ENCODE data around the gene QRSL1.

Gene QRSL1

DNA sequence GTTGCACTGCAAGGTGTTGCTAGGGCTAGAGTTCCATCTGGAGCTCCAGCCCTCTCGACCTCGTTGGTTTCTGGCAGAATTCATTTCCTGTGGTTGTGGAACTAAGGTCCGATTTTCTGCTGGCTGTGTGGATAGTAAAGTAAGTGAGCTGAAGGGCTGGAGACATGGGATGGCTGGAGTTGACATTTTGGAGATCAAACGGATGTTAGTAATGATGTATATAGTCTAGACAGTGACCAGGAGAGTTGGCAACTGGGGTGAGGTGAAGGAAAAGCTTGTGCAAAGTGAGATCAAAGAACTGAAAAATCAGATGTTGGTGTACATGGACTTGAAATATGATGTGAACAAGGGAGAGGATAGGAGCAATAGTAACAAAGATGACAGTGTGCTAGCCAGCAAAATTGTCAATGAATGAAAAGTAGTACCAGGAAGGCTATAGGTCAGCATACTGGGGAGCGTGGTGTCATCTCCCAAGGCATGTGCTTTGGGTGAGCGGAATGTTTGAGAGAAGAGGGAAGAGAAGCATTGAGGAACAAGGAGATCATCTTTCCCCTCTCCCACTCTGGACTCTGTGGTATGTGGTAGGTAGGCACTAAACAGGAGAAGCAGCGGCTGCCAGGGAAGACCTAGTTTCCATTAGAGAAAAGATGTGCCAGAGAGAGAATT lies 7.8 kb downstream of the QRSL1 start:
- Histone ChIP-seq H3K27ac (ENCODE audit: low read depth, low read length) (peak overlapping the region; percentile 96), H3K36me3 (ENCODE audit: low read length) (peaks cover 7% of the 10 kb centered on the region; the same call in 1 of the 2 replicates), H3K4me3 (ENCODE audit: insufficient read depth, low read length, poor library complexity, severe bottlenecking) (peak overlapping the region; percentile 47), H3K4me2 (ENCODE audit: low read depth, low read length, poor library complexity, severe bottlenecking) (peak overlapping the region; percentile 84), H4K20me1 (ENCODE audit: low read depth, low read length) (no peaks in the 10 kb centered on the region), H3F3A (ENCODE audit: insufficient read depth) (peaks cover 64% of the 10 kb centered on the region), H3K79me2 (ENCODE audit: insufficient read depth, low read length) (peaks cover 85% of the 10 kb centered on the region), H3K9me3 (ENCODE audit: insufficient read depth, low read length) (no peaks in the 10 kb centered on the region), H3K9ac (ENCODE audit: low read length) (peak overlapping the region; percentile 58), H3K9me2 (replicated peaks; ENCODE audit: insufficient read depth, low read length) (no peaks in the 10 kb centered on the region), H3K27me3 (ENCODE audit: low read length) (no peaks in the 10 kb centered on the region), H2AFZ (ENCODE audit: low read depth, low read length, severe bottlenecking) (no peak overlapping the region)
- TF ChIP-seq, protein P1, sequence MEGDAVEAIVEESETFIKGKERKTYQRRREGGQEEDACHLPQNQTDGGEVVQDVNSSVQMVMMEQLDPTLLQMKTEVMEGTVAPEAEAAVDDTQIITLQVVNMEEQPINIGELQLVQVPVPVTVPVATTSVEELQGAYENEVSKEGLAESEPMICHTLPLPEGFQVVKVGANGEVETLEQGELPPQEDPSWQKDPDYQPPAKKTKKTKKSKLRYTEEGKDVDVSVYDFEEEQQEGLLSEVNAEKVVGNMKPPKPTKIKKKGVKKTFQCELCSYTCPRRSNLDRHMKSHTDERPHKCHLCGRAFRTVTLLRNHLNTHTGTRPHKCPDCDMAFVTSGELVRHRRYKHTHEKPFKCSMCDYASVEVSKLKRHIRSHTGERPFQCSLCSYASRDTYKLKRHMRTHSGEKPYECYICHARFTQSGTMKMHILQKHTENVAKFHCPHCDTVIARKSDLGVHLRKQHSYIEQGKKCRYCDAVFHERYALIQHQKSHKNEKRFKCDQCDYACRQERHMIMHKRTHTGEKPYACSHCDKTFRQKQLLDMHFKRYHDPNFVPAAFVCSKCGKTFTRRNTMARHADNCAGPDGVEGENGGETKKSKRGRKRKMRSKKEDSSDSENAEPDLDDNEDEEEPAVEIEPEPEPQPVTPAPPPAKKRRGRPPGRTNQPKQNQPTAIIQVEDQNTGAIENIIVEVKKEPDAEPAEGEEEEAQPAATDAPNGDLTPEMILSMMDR (IDR thresholded peaks at IDR 0.05; ENCODE audit: insufficient read depth, low read length, poor library complexity, severe bottlenecking), result no peak
- TF ChIP-seq EZH2phosphoT487 (conservative IDR thresholded peaks at IDR 0.05; ENCODE audit: low read length), result no peak

DNA sequence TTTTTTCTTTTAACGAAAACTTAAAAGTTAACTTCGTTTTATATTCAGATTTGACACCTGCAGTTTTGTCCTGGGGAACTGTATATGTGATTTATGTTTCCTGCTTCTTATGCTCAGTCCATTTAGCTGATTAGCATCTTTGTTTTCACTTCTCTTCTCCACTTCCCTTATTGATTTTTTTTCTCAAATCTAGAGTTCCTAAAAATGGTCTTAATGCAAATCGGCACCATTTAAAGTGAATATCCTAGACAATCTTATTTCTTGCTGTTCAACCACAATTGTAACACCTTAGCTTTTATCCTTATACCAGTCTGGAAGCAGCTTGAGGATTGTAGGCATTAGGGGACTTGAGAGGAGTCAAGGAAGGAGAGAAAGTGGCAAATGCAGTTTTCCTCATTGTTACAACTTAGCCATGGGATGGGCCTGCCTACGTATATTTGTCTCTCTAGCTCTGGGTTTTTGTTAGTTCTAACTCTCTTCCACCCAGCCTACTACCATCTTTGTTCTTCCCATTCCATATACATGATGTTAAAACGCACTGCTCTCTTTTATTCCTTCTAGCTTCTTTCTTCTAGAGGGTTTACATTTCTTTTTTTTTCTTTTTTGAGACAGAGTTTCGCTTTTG lies 8.5 kb downstream of the QRSL1 start:
- peak overlapping the region; percentile 96 for H3K27ac ChIP-seq (ENCODE audit: low read depth, low read length)
- H3K9me3 ChIP-seq (ENCODE audit: insufficient read depth, low read length), result no peaks in the 10 kb centered on the region
- H3K36me3 ChIP-seq (ENCODE audit: low read length), result peaks cover 7% of the 10 kb centered on the region; the same call in 1 of the 2 replicates
- no peaks in the 10 kb centered on the region for H3K9me2 ChIP-seq (replicated peaks; ENCODE audit: insufficient read depth, low read length)
- H3K4me2 ChIP-seq (ENCODE audit: low read depth, low read length, poor library complexity, severe bottlenecking), result peak overlapping the region; percentile 84
- no peak overlapping the region for H2AFZ ChIP-seq (ENCODE audit: low read depth, low read length, severe bottlenecking)
- H3K79me2 ChIP-seq (ENCODE audit: insufficient read depth, low read length), result peaks cover 78% of the 10 kb centered on the region
- TF ChIP-seq, protein P1 (IDR thresholded peaks at IDR 0.05; ENCODE audit: insufficient read depth, low read length, poor library complexity, severe bottlenecking), result no peak
- TF ChIP-seq EZH2phosphoT487 (conservative IDR thresholded peaks at IDR 0.05; ENCODE audit: low read length), result no peak
- peak overlapping the region; percentile 58 for H3K9ac ChIP-seq (ENCODE audit: low read length)
- no peaks in the 10 kb centered on the region for H3K27me3 ChIP-seq (ENCODE audit: low read length)
- peaks cover 62% of the 10 kb centered on the region for H3F3A ChIP-seq (ENCODE audit: insufficient read depth)
- H4K20me1 ChIP-seq (ENCODE audit: low read depth, low read length), result no peaks in the 10 kb centered on the region
- peak overlapping the region; percentile 47 for H3K4me3 ChIP-seq (ENCODE audit: insufficient read depth, low read length, poor library complexity, severe bottlenecking)

DNA sequence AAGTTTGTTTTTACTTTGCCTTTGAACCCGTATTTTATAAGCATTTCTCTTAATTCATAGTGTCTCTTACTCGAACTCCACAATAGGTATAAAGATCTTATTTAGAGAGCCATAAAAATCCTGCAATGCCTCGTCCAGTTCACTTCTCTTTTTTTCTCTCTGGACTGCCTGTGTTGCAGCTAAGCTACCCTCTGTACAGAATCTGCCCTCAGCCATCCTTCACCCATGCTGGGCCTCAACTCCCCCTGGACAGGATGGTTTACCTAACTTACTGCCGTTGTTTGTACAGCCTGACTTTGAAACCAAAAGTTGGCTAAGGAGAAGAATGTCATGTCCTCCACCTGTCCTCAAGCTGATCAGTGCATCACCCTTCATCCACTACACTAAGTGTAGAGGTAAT lies 10.4 kb downstream of the QRSL1 start:
- Histone ChIP-seq H4K20me1 (ENCODE audit: low read depth, low read length) (no peaks in the 10 kb centered on the region), H3K9me3 (ENCODE audit: insufficient read depth, low read length) (no peaks in the 10 kb centered on the region), H3K36me3 (ENCODE audit: low read length) (peaks cover 7% of the 10 kb centered on the region; the same call in 1 of the 2 replicates), H3K9ac (ENCODE audit: low read length) (peak overlapping the region; percentile 9; the same call in 1 of the 2 replicates), H3K9me2 (replicated peaks; ENCODE audit: insufficient read depth, low read length) (no peaks in the 10 kb centered on the region), H2AFZ (ENCODE audit: low read depth, low read length, severe bottlenecking) (no peak overlapping the region), H3F3A (ENCODE audit: insufficient read depth) (peaks cover 49% of the 10 kb centered on the region), H3K4me2 (ENCODE audit: low read depth, low read length, poor library complexity, severe bottlenecking) (peak overlapping the region; percentile 45), H3K4me3 (ENCODE audit: insufficient read depth, low read length, poor library complexity, severe bottlenecking) (no peak overlapping the region), H3K79me2 (ENCODE audit: insufficient read depth, low read length) (peaks cover 58% of the 10 kb centered on the region), H3K27ac (ENCODE audit: low read depth, low read length) (peak overlapping the region; percentile 96), H3K27me3 (ENCODE audit: low read length) (no peaks in the 10 kb centered on the region)
- no peak for TF ChIP-seq EZH2phosphoT487 (conservative IDR thresholded peaks at IDR 0.05; ENCODE audit: low read length)
- TF ChIP-seq, protein P1 (IDR thresholded peaks at IDR 0.05; ENCODE audit: insufficient read depth, low read length, poor library complexity, severe bottlenecking), result no peak

Measured in SU-DHL-6 (cell line).